Measurements from ENCODE around the gene MMAB. TPM values are rescaled to one million over a fixed set of nuclear protein-coding genes. Genes with fewer than 3 reads are reported as not detected.

MMAB gene
- total RNA-seq, 1 donor from 2014 or later: 59.0 TPM

DNA sequence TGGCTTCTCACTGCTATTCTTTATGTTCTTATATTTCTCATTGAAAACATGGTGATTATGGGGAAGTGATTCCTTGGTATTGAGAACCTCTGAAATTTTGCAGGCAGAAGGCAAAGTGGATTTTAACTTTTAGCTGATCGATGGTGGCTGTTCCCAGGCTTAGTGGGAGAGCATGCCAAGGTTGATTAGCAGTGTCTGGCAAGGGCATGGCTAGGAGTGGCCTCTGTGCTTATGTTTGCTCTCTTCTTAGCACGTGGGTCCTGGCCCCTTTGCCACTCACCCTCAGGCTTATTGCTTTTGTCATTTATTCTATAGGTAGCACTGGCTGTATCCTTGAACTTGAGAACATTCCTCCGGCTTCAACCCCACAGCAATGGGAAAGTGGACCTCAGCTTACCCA is 2.4 kb upstream of the MMAB start:
- no peak for DNase-seq (ENCODE audit: low spot score)
- intact Hi-C loops (cut with micrococcal nuclease): loop anchor here (10.0 kb wide), 1 partner anchor 481 kb away; the partner anchor contains the start of genes ALKBH2 and UNG
- Mint-ChIP-seq H3K27me3 (ENCODE audit: low read depth) (no peaks in the 10 kb centered on the region), H3K9me3 (no peaks in the 10 kb centered on the region), H3K27ac (no peak overlapping the region), H3K4me3 (ENCODE audit: low read depth) (no peak overlapping the region), H3K36me3 (ENCODE audit: low read depth) (peaks cover 48% of the 10 kb centered on the region), H3K4me1 (ENCODE audit: low read depth) (peaks cover 23% of the 10 kb centered on the region)

DNA sequence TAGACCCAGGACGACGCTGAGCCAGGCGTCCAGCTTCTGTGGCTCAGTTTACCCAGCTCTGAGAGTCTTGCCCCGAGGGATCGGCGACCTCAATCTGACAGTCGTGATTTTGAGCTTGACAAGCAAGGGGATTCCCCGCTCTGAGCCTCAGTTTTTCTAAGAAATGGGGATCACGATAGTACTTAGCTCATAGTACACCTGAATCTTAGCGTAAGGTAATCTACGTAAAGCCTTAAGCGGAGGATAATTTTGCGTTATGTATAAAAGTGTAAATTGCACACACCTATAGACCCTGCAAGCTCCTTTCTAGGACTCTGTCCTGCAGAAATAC is 575 bp upstream of the MMAB start:
- Mint-ChIP-seq H3K27ac (peak overlapping the region; percentile 92), H3K36me3 (ENCODE audit: low read depth) (peaks cover 45% of the 10 kb centered on the region), H3K4me1 (ENCODE audit: low read depth) (peaks cover 30% of the 10 kb centered on the region), H3K4me3 (ENCODE audit: low read depth) (peak overlapping the region; percentile 93), H3K27me3 (ENCODE audit: low read depth) (no peaks in the 10 kb centered on the region), H3K9me3 (no peaks in the 10 kb centered on the region)
- intact Hi-C loops (cut with micrococcal nuclease): loop anchor here (1.0 to 10.0 kb wide), 6 partner anchors 97 to 1203 kb away; partner anchors contain the start of genes ALKBH2, FAM222A, FICD and KCTD10
- DNase-seq (ENCODE audit: low spot score): no peak

DNA sequence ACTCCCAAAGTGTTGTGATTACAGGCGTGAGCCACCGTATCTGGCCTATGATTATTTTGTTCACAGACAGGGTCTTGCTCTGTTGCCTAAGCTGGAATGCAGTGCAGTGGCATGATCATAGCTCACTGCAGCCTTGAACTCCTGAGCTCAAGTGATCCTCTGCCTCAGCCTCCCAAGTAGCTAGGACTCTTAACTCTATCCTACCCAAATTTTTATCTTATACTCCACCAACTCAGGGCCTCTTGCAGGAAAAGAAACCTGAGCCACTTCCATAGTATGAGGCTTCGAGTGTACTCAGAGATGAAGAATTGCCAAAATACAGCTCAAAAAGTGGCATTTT is 828 bp downstream of the MMAB start:
- intact Hi-C loops (cut with micrococcal nuclease): loop anchor here (2.0 to 10.0 kb wide), 5 partner anchors 96 to 1205 kb away; partner anchors contain the start of genes ALKBH2, FICD, KCTD10 and TCHP
- peaks cover 33% of the 10 kb centered on the region for H3K36me3 Mint-ChIP-seq (ENCODE audit: low read depth)
- peaks cover 30% of the 10 kb centered on the region for H3K4me1 Mint-ChIP-seq (ENCODE audit: low read depth)
- no peaks in the 10 kb centered on the region for H3K27me3 Mint-ChIP-seq (ENCODE audit: low read depth)
- no peaks in the 10 kb centered on the region for H3K9me3 Mint-ChIP-seq
- peak overlapping the region; percentile 93 for H3K4me3 Mint-ChIP-seq (ENCODE audit: low read depth)
- H3K27ac Mint-ChIP-seq: peak overlapping the region; percentile 92
- no peak for DNase-seq (ENCODE audit: low spot score)

DNA sequence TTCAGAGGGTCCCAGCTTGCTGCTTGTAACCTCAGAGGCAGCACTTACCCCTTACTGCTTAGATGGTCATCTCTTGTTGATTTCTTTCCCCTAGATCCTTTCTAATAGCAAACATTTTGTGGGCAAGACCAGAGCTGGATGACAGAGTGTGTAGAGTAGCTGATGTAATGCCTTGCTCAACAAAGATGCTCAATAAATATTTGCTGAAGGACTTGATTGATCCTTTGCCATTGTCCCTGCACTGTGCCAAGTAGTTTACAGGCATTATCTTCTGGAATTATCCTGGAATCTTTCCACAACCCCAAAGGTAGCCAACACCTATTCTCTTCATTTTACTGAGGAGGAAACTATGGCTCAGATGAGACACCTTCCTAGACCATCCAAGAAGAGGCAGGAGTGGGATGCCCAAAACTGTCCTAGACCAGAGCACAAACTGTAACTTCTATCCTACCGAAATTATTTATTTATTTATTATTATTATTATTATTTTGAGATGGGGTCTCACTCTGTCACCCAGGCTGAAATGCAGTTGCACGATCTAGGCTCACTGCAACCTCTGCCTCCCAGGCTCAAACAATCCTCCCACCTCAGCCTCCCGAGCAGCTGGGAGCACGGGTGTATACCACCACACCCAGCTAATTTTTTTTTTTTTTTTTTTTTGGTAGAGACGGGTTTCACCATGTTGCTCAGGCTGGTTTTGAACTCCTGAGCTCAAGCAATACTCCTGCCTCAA is 1.4 kb downstream of the MMAB start:
- Mint-ChIP-seq H3K27me3 (ENCODE audit: low read depth) (no peaks in the 10 kb centered on the region), H3K4me3 (ENCODE audit: low read depth) (peak overlapping the region; percentile 93), H3K27ac (peak overlapping the region; percentile 39), H3K36me3 (ENCODE audit: low read depth) (peaks cover 29% of the 10 kb centered on the region), H3K9me3 (no peaks in the 10 kb centered on the region), H3K4me1 (ENCODE audit: low read depth) (peaks cover 30% of the 10 kb centered on the region)
- DNase-seq (ENCODE audit: low spot score): no peak
- intact Hi-C loops (cut with micrococcal nuclease): loop anchor here (2.0 to 10.0 kb wide), 5 partner anchors 95 to 1205 kb away; partner anchors contain the start of genes ALKBH2, FICD, KCTD10 and TCHP

DNA sequence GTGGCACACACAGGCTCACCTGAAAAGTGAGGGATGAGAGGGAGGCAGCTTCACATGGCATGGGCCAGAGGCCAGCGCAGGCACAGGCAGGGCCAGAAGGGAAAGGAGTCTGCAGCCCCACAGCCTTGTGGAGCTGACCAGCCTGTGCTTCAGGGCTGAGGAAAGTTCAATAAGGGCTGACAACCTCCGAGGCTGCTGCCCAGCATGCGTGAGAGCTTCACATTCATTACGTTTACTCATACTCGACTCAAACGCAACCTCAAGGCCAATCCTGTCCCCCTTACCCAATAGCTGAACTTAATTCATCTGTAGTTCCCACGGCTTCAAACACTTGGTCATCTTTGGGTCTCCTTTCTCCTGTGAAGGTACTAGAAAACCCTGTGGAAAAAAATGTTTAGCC is 4.8 kb downstream of the MMAB start:
- intact Hi-C loops (cut with micrococcal nuclease): no loop called here
- Mint-ChIP-seq H3K4me1 (ENCODE audit: low read depth) (peaks cover 18% of the 10 kb centered on the region), H3K27ac (no peak overlapping the region), H3K9me3 (no peaks in the 10 kb centered on the region), H3K36me3 (ENCODE audit: low read depth) (peaks cover 48% of the 10 kb centered on the region), H3K27me3 (ENCODE audit: low read depth) (no peaks in the 10 kb centered on the region), H3K4me3 (ENCODE audit: low read depth) (no peak overlapping the region)
- DNase-seq (ENCODE audit: low spot score): no peak

DNA sequence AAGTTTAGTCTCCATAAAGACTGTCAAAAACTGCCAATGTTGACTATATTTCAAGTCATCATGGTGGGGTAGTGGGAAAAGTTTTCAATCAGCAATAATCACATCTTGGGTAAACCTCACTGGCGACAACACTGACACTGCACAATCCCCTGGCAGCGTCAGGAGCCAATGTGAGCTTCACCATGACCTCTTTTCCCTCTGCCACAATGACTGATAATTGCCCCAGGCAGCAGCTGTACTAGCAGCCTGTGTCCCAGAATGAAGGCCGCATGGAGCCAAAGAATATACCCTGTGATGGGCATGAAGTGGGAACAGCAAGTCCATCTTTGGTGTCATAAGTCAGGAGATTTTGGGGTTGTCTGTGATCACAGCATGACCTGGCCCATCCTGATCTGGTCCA is 5.3 kb downstream of the MMAB start:
- no peaks in the 10 kb centered on the region for H3K27me3 Mint-ChIP-seq (ENCODE audit: low read depth)
- H3K36me3 Mint-ChIP-seq (ENCODE audit: low read depth): peaks cover 51% of the 10 kb centered on the region
- DNase-seq (ENCODE audit: low spot score): no peak
- intact Hi-C loops (cut with micrococcal nuclease): no loop called here
- no peak overlapping the region for H3K4me3 Mint-ChIP-seq (ENCODE audit: low read depth)
- no peaks in the 10 kb centered on the region for H3K9me3 Mint-ChIP-seq
- H3K27ac Mint-ChIP-seq: no peak overlapping the region
- peaks cover 17% of the 10 kb centered on the region for H3K4me1 Mint-ChIP-seq (ENCODE audit: low read depth)

DNA sequence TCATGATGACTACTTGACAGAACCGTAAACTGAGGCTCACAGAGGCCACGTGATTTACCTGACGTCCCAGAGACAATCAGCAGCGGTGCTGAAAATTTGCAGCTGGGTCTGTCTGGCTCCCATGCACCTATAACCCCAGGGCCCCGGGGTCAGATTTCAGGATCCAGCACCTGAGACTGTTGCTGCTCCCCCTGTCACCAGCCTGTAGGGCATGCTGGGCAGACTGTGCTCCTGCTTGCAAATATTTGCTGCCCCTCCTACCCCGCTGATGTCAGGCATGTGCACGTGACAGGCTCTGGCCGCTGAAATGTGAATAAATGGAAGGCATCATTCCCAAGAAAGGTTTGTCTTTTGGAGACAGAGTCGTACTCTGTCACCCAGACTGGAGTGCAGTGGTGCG is 6.0 kb downstream of the MMAB start:
- Mint-ChIP-seq H3K27me3 (ENCODE audit: low read depth) (no peaks in the 10 kb centered on the region), H3K4me1 (ENCODE audit: low read depth) (peaks cover 11% of the 10 kb centered on the region), H3K36me3 (ENCODE audit: low read depth) (peaks cover 56% of the 10 kb centered on the region), H3K4me3 (ENCODE audit: low read depth) (no peak overlapping the region), H3K27ac (no peak overlapping the region), H3K9me3 (peaks cover 5% of the 10 kb centered on the region)
- intact Hi-C loops (cut with micrococcal nuclease): no loop called here
- DNase-seq (ENCODE audit: low spot score): no peak

DNA sequence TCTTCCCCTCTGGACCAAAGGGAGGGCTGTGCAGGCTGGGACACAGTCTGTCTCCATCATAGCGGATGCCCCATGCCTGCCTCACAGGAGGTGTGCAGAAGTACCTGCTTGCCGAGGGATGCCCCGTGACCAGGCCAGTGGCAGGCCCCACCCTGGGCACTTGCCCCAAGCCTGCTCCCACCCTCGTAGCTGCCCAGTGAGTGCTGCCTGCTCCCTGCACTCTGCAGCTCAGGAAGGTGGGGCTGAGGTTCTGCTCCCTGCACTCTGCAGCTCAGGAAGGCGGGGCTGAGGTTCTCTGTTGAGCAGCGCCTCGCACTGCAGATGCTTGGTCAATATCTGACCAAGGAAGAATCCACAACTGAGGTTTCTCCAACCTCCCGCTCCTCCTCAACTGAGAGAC is 6.9 kb downstream of the MMAB start:
- intact Hi-C loops (cut with micrococcal nuclease): no loop called here
- Mint-ChIP-seq H3K9me3 (peaks cover 9% of the 10 kb centered on the region), H3K36me3 (ENCODE audit: low read depth) (peaks cover 61% of the 10 kb centered on the region), H3K27me3 (ENCODE audit: low read depth) (no peaks in the 10 kb centered on the region), H3K4me1 (ENCODE audit: low read depth) (peaks cover 6% of the 10 kb centered on the region), H3K27ac (no peak overlapping the region), H3K4me3 (ENCODE audit: low read depth) (no peak overlapping the region)
- DNase-seq (ENCODE audit: low spot score): no peak

DNA sequence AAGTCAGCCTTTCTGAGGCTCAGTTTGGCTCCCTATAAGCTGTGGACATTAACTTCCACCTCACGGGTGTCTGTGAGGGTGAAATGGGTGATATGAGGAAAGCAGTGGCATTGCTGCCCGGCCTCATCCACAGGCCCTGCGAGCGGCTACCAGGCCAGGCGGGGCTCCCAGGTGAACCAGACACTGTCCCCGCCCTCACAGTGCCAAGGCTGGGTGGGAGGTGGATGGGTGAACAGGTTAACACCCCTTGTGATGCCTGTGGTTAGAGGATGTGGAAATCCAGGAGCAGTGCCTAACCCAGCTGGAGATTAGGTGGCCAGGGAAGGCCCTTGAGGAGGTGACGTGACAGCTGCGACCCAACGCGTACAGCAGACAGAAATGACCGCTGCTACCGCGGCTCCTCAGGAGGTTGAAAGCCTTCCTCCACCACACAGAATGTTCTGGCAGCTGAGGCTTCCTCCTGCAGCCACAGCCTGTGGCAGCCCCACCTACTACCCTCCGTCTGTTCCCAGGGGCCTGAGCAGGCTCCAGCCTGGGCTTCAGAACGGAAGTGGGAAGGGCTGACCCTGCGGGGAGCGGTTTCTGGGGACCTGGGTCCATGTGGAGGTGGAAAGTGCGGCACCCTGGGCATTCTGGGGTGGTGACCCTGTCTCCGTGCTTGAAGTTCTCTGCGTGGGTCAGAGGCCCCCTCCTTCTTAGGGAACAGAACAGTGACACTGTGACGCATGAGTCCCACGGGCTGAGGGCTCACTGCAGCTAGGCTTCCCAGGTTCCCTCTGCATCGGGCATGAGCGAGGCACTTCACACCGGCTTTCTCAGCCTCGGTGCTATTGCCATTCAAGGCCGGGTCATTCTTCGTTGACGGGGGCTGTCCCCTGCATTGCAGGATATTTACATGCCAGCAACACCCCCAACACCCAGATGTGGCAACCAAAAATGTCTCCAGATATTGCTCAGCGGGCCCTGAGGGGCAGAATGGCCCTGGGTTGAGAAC is 9.7 kb downstream of the MMAB start:
- no peak for DNase-seq (ENCODE audit: low spot score)
- intact Hi-C loops (cut with micrococcal nuclease): no loop called here
- no peak overlapping the region for H3K4me3 Mint-ChIP-seq (ENCODE audit: low read depth)
- H3K27ac Mint-ChIP-seq: no peak overlapping the region
- H3K36me3 Mint-ChIP-seq (ENCODE audit: low read depth): peaks cover 50% of the 10 kb centered on the region
- peaks cover 9% of the 10 kb centered on the region for H3K9me3 Mint-ChIP-seq
- H3K4me1 Mint-ChIP-seq (ENCODE audit: low read depth): no peaks in the 10 kb centered on the region
- no peaks in the 10 kb centered on the region for H3K27me3 Mint-ChIP-seq (ENCODE audit: low read depth)

DNA sequence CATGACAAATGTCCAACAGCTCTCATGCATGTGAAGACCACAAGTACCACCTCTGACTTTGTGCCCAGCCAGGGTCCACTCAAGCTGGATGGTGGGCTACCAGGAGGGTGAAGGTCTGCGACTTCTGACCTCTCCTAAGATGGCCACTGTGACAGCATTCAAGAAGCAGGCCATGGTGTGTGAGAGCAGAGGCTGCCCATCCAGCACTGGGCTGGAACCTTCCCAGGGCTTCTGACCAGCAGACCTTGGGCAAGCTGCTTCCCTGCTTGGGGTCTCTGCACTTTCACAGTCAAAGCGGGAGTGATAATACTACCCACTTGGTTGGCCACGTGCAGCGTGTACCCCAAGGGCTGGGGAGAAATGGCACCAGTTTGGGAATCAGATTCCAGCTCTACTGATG is 10.4 kb downstream of the MMAB start:
- no peak overlapping the region for H3K27ac Mint-ChIP-seq
- no peaks in the 10 kb centered on the region for H3K4me1 Mint-ChIP-seq (ENCODE audit: low read depth)
- H3K4me3 Mint-ChIP-seq (ENCODE audit: low read depth): no peak overlapping the region
- no peak for DNase-seq (ENCODE audit: low spot score)
- H3K36me3 Mint-ChIP-seq (ENCODE audit: low read depth): peaks cover 50% of the 10 kb centered on the region
- no peaks in the 10 kb centered on the region for H3K27me3 Mint-ChIP-seq (ENCODE audit: low read depth)
- intact Hi-C loops (cut with micrococcal nuclease): no loop called here
- H3K9me3 Mint-ChIP-seq: peaks cover 9% of the 10 kb centered on the region

DNA sequence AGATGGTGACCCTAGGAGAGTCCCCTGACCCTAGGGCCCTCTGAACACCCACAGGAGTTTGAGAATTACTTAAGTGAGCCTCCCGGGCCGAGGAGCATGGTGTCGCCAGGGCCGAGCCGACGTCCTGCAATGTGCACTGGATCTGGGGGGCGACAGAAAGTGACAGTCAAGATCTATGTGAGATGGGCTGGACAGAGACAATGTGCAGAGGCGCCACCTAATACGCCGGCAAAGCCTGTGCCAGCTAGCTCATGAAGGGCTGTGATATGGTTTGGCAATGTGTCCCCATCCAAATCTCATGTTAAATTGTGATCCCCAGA is 11.6 kb downstream of the MMAB start:
- no peak for DNase-seq (ENCODE audit: low spot score)
- no peaks in the 10 kb centered on the region for H3K4me1 Mint-ChIP-seq (ENCODE audit: low read depth)
- H3K27me3 Mint-ChIP-seq (ENCODE audit: low read depth): no peaks in the 10 kb centered on the region
- intact Hi-C loops (cut with micrococcal nuclease): no loop called here
- H3K27ac Mint-ChIP-seq: no peak overlapping the region
- peaks cover 9% of the 10 kb centered on the region for H3K9me3 Mint-ChIP-seq
- peaks cover 48% of the 10 kb centered on the region for H3K36me3 Mint-ChIP-seq (ENCODE audit: low read depth)
- no peak overlapping the region for H3K4me3 Mint-ChIP-seq (ENCODE audit: low read depth)

DNA sequence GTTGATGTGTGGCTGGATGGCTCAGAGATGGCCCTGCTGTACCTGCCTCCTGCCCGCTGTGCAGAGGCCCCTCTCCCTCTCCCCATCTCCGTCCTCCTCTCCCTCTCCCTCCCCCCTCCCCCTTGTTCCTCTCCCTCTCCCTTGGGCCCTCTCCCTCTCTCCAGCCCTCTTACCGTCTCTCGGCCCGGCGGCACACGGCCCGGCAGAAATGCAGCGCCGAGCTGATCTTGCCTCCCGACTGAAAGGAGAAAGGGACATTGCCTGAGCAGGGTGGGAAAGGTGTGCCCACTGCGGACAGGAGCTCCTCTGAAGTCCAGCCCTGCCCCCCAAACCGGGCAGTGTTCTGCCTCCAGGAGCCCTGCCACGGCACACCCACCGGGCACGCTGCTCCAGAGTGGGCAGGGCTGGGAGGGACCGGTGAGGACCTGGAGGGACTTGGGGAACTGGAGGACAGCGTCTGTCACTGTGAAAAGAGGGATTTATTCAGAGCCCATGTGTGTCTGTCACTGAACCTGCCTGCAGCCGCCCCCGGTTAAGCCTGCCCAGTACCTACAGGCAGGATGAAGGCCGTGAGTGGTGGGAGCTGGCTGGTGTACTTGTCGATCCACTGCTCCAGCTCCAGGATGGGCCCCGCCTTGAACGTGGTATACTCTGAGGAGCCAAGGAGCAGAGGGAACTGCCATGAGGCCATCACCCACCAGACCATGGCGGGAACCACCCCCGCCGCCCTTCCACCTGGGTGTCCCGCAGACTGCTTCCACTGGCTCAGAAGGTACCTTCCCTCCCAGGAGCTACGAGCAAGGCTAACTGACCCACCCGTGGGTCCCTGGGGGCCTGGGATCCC is 12.2 kb downstream of the MMAB start:
- H3K27ac Mint-ChIP-seq: no peak overlapping the region
- H3K27me3 Mint-ChIP-seq (ENCODE audit: low read depth): no peaks in the 10 kb centered on the region
- no peak overlapping the region for H3K4me3 Mint-ChIP-seq (ENCODE audit: low read depth)
- DNase-seq (ENCODE audit: low spot score): no peak
- H3K36me3 Mint-ChIP-seq (ENCODE audit: low read depth): peaks cover 47% of the 10 kb centered on the region
- peaks cover 9% of the 10 kb centered on the region for H3K9me3 Mint-ChIP-seq
- H3K4me1 Mint-ChIP-seq (ENCODE audit: low read depth): no peaks in the 10 kb centered on the region
- intact Hi-C loops (cut with micrococcal nuclease): no loop called here

Data from activated T-helper 2 cell treated with anti-CD3 and anti-CD28 coated beads, Interferon-gamma antibody, Interleukin-2, Interleukin-4, amounts not matched to agents 10 μg/mL and 5 μg/mL and 100 μg/mL, durations not matched to agents 14 hours and 24 hours and 36 hours (primary cell).